Natural killer cell treated with Interleukin-12 subunit alpha and Interleukin-12 subunit beta and Interleukin-15 and Interleukin-18, amount 100 ng/mL, for 72 hours (primary cell): ENCODE results near the gene COL1A1. TPM values are rescaled to one million over a fixed set of nuclear protein-coding genes. Genes with fewer than 3 reads are reported as not detected.
A peak's percentile ranks its signal among the peaks of the same experiment; 100 is the strongest.

Experiments
- ATAC-seq, 2 donors: fragments of 150-1000 bp; cut with Tn5 transposase in 1 of 2; sonication (Bioruptor Pico), chemical (Tn5 transposase) in 1 of 2; 2 replicates each; pipeline ENCODE4 v1.10.0; 2021
- DNase-seq: peaks from one replicate; pipeline ENCODE4 v3.0.0; 2022; ENCODE audit warnings: low spot score
- H3K27ac Mint-ChIP-seq, 2 donors: 1 replicate in 1 of 2; 2 replicates in 1 of 2; pipeline ENCODE4 v1.8.0; 2022; ENCODE audit warnings: mixed read lengths in 2 of 2, mild to moderate bottlenecking in 1 of 2, moderate library complexity in 1 of 2
- H3K27me3 Mint-ChIP-seq, 2 donors: 1 replicate in 1 of 2; 2 replicates in 1 of 2; pipeline ENCODE4 v1.8.0; 2022; ENCODE audit warnings: mixed read lengths in 2 of 2
- H3K36me3 Mint-ChIP-seq: one replicate; pipeline ENCODE4 v1.8.0; 2022; ENCODE audit warnings: mixed read lengths
- H3K4me1 Mint-ChIP-seq, 2 donors: 1 replicate in 1 of 2; 2 replicates in 1 of 2; pipeline ENCODE4 v1.8.0; 2022; ENCODE audit warnings: low read depth in 2 of 2, mixed read lengths in 2 of 2, mild to moderate bottlenecking in 1 of 2
- H3K4me3 Mint-ChIP-seq: one replicate; pipeline ENCODE4 v1.8.0; 2022; ENCODE audit warnings: mixed read lengths
- H3K9me3 Mint-ChIP-seq: 2 replicates; pipeline ENCODE4 v1.8.0; 2022; ENCODE audit warnings: mixed read lengths
- total RNA-seq, 2 donors: library from RNA; stranded (reverse); gene quantifications; one replicate each; pipeline ENCODE4 v1.2.3, GENCODE V29; 2022

The COL1A1 gene
- total RNA-seq, 2 donors from 2014 or later: 1.7 TPM; not detected in 1

DNA sequence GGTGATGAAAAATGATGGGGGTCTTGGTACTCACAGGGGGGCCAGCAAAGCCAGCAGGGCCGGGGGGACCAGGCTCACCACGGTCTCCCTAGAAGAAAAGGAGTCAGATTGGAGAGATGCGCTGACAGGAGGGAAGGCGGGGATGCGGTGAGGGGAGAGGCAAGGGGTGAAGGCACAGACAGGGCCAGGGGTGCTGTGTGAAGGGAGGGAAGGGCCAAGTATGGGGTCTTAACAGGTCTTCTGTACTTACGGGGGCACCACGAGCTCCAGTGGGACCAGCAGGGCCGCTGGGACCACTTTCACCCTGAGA is 11.2 kb downstream of the COL1A1 start:
- no peak for ATAC-seq

DNA sequence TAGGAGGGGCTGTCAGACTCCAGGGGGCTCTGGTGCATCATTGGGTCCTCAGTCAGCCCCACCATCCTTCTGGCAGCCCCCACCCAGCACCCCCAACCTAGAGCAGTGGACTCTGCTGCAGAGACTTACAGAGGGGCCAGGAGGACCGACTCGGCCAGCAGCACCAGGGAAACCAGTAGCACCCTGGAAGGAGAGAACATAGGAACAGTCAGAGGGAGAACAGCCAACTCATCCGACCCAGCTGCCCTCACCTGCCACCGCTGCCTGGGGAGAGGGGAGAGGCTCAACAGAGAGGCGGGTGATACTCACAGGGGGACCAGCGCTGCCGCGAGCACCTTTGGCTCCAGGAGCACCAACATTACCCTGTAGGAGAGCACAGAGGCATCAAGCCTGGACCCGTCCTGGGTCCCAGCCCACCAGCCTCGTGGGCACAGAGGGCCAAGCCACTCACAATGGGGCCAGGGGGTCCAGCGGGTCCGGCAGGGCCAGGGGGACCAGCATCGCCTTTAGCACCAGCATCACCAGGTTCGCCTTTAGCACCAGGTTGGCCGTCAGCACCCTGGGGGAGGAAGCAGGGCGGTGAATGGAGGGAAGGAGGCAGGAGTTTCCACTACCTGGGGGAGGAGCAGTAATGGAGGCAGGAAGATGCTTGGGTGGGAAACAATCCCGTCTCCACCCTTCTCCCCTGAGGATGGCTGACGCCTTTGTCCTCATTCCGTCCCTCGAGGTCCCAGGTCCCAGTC is 11.7 kb downstream of the COL1A1 start:
- no peaks in the 10 kb centered on the region for H3K36me3 Mint-ChIP-seq
- ATAC-seq: no peak
- H3K9me3 Mint-ChIP-seq: no peaks in the 10 kb centered on the region
- no peak overlapping the region for H3K4me3 Mint-ChIP-seq
- DNase-seq: no peak
- H3K4me1 Mint-ChIP-seq: no peaks in the 10 kb centered on the region
- no peak overlapping the region for H3K27ac Mint-ChIP-seq
- no peaks in the 10 kb centered on the region for H3K27me3 Mint-ChIP-seq

More for the DNA sequence above, 11.2 kb downstream of the COL1A1 start:
- Mint-ChIP-seq H3K27me3 (no peaks in the 10 kb centered on the region), H3K36me3 (no peaks in the 10 kb centered on the region), H3K4me1 (no peaks in the 10 kb centered on the region), H3K27ac (no peak overlapping the region), H3K9me3 (no peaks in the 10 kb centered on the region), H3K4me3 (no peak overlapping the region)
- DNase-seq: no peak

DNA sequence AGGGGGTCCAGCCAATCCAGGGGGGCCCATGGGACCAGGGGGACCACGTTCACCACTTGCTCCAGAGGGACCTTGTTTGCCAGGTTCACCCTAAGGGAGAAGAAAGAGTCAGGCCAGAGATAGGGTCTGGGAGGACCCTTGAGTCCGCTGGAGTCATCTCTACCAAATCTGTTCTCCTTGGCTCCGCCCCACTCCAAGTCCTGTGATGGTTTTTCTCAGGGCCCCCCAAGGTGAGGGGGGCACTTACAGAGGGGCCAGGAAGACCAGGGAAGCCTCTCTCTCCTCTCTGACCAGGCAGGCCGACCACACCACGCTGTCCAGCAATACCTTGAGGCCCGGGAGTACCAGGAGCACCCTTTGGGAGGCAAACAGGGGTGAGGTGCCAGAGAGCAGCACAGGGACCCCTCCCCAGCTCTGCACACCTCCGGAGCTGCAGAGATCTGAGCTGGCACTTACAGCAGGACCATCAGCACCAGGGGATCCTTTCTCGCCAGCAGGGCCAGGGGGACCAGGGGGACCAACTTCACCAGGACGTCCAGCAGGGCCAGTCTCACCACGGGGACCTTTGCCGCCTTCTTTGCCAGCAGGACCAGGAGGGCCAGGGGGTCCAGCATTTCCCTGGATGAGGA is 12.4 kb downstream of the COL1A1 start:
- Mint-ChIP-seq H3K36me3 (no peaks in the 10 kb centered on the region), H3K4me1 (peaks cover 2% of the 10 kb centered on the region in 2 donors), H3K27me3 (no peaks in the 10 kb centered on the region), H3K27ac (no peak overlapping the region), H3K4me3 (no peak overlapping the region), H3K9me3 (no peaks in the 10 kb centered on the region)
- DNase-seq (no peak), ATAC-seq (no peak)

DNA sequence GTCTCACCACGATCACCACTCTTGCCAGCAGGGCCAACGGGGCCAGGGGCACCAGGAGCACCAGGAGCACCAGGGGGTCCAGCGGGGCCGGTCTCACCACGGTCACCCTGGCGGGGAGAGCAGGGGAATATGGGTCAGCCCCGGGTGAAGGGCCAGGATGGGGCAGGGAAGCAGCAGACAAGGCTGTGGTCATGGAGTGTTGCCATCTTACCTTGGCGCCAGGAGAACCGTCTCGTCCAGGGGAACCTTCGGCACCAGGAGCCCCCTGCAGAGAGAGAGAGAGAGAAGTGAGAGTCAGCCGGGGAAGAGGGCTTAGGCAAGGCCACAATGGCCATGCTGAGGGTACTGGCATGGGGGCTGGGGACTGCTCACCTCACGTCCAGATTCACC is 12.9 kb downstream of the COL1A1 start:
- Mint-ChIP-seq H3K27ac (no peak overlapping the region), H3K9me3 (no peaks in the 10 kb centered on the region), H3K4me1 (peaks cover 7% of the 10 kb centered on the region in 2 donors), H3K4me3 (no peak overlapping the region), H3K36me3 (no peaks in the 10 kb centered on the region), H3K27me3 (peaks cover 0 to 3% of the 10 kb centered on the region in 2 donors)
- ATAC-seq (no peak), DNase-seq (no peak)

DNA sequence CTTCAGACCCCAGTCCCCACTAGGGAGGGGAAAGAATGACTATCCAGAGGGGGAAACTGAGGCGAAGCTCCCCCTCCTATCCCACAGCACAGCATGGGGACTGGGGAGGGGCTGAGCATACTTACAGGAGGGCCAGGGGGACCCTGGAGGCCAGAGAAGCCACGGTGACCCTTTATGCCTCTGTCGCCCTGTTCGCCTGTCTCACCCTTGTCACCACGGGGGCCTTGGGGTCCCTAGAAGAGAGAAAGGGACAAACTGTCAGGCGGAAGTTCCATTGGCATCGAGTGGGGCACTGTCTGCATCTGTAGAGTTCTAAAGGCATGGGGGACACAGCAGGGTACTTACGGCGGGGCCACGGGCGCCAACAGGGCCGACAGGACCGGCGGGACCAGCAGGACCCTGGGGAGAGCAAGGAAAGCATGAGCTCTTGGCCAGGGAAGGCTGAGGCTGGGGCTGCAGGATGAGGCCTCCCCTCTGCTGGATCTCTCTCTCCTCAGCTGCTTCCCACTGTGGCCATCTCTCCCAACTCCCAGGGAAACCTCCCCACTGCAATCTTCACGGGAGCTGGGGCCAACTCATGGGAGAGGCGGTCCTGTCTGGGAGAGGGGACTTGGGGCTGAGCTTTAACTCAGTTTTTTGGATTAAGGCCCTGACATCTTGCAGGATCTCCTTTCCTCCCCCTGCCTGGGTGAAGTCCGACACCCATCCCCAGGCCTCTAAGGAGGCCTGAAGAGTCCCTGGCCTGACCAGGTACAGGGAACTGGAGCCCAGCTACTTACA is 13.5 kb downstream of the COL1A1 start:
- no peak for ATAC-seq
- peaks cover 0 to 3% of the 10 kb centered on the region in 2 donors for H3K27me3 Mint-ChIP-seq
- H3K4me1 Mint-ChIP-seq: peaks cover 11% of the 10 kb centered on the region in 2 donors
- DNase-seq: no peak
- H3K4me3 Mint-ChIP-seq: no peak overlapping the region
- no peaks in the 10 kb centered on the region for H3K36me3 Mint-ChIP-seq
- H3K27ac Mint-ChIP-seq: no peak overlapping the region
- H3K9me3 Mint-ChIP-seq: no peaks in the 10 kb centered on the region

DNA sequence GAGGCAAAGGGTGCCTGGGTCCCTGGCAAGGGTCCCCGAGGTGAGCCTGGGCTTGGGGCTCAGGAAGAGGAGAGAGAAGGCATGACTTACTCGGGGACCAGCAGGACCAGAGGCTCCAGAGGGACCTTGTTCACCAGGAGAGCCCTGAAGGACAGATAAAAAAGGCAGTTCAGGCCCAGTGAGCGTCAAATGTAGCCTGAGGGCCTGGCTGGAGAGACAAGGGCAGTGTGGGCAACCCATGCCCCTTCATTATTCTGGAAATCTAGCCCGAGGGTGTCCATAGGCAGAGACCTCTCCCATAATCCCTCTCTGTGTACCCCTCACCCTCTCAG is 14.1 kb downstream of the COL1A1 start:
- H3K36me3 Mint-ChIP-seq: no peaks in the 10 kb centered on the region
- no peak overlapping the region for H3K4me3 Mint-ChIP-seq
- H3K27ac Mint-ChIP-seq: no peak overlapping the region
- no peak for ATAC-seq
- H3K9me3 Mint-ChIP-seq: no peaks in the 10 kb centered on the region
- DNase-seq: no peak
- H3K4me1 Mint-ChIP-seq: peaks cover 13 to 14% of the 10 kb centered on the region in 2 donors
- peaks cover 0 to 3% of the 10 kb centered on the region in 2 donors for H3K27me3 Mint-ChIP-seq

DNA sequence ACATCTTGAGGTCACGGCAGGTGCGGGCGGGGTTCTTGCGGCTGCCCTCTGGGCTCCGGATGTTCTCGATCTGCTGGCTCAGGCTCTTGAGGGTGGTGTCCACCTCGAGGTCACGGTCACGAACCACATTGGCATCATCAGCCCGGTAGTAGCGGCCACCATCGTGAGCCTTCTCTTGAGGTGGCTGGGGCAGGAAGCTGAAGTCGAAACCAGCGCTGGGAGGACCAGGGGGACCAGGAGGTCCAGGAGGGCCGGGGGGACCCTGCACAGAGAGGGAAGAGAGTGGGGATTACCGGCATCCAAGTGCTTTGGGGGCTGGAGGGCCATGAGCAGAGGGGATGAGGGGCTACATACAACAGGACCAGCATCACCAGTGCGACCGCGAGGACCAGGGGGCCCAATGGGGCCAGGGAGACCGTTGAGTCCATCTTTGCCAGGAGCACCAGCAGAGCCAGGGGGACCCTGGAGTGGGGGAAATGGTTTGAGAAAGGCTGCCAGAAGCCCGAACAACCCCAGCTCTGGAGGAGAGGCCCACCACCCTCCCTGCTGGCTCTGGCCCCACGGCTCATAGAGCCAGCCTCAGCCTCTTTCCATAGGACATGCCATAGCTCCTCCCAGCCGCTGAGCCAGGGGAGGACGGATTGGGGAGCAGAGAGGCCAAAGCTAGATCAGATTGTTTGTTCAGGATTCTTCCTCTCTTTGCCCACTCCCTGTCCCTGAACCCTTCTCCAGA is 14.6 kb downstream of the COL1A1 start:
- ATAC-seq: no peak
- H3K36me3 Mint-ChIP-seq: no peaks in the 10 kb centered on the region
- no peak for DNase-seq
- no peaks in the 10 kb centered on the region for H3K9me3 Mint-ChIP-seq
- no peak overlapping the region for H3K27ac Mint-ChIP-seq
- H3K4me1 Mint-ChIP-seq: peaks cover 13 to 16% of the 10 kb centered on the region in 2 donors
- no peak overlapping the region for H3K4me3 Mint-ChIP-seq
- peaks cover 0 to 5% of the 10 kb centered on the region in 2 donors for H3K27me3 Mint-ChIP-seq

DNA sequence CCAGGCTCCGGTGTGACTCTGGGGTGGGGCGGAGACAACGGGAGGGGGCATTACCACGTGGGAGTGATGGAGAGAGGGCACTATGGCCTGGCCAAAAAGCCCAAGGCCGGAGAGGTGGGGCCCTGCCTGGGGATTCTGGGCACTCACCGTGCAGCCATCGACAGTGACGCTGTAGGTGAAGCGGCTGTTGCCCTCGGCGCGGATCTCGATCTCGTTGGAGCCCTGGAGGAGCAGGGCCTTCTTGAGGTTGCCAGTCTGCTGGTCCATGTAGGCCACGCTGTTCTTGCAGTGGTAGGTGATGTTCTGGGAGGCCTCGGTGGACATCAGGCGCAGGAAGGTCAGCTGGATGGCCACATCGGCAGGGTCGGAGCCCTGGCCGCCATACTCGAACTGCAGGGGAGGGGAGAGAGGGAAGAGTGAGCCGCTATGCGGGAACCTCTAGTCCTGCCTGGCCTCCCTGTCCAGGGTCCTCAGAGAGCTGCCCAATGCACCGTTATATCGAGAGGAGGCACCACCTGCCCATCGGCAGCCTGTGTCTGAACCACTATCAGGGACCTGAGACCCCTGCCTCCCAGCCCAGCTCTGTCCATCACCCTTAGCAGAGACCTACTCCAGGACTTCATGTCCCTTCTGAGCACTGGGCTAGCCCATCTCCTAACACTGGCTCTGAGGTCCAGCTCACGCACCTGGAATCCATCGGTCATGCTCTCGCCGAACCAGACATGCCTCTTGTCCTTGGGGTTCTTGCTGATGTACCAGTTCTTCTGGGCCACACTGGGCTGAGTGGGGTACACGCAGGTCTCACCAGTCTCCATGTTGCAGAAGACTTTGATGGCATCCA is 15.6 kb downstream of the COL1A1 start:
- no peak overlapping the region for H3K27ac Mint-ChIP-seq
- H3K27me3 Mint-ChIP-seq: peaks cover 0 to 7% of the 10 kb centered on the region in 2 donors
- ATAC-seq: no peak
- H3K36me3 Mint-ChIP-seq: no peaks in the 10 kb centered on the region
- H3K4me3 Mint-ChIP-seq: no peak overlapping the region
- peaks cover 13 to 19% of the 10 kb centered on the region in 2 donors for H3K4me1 Mint-ChIP-seq
- H3K9me3 Mint-ChIP-seq: no peaks in the 10 kb centered on the region
- DNase-seq: no peak

DNA sequence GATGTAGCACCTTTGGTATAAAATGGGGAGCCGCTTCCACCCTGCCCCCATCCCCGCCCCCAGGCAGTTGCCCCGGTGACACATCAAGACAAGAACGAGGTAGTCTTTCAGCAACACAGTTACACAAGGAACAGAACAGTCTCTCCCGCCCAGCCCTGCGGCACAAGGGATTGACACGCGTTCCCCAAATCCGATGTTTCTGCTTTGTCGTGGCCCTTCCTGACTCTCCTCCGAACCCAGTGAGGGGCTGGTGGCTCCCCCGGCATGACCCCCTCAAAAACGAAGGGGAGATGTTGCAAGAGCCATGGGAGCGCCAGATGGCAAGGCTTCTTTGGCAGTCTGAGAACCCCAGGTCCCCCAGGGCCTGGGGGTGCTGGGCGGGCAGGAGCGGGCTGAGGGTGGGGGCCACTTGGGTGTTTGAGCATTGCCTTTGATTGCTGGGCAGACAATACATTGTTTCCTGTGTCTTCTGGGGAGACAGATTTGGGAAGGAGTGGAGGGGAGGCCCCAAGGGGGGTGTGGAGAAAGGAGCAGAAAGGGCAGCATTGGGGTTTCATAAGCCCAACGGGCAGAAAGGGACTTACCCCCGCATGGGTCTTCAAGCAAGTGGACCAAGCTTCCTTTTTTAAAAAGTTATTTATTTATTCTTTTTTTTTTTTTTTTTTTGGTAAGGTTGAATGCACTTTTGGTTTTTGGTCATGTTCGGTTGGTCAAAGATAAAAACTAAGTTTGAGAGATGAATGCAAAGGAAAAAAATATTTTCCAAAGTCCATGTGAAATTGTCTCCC is 16.6 kb downstream of the COL1A1 start:
- no peaks in the 10 kb centered on the region for H3K9me3 Mint-ChIP-seq
- H3K27ac Mint-ChIP-seq: no peak overlapping the region

DNA sequence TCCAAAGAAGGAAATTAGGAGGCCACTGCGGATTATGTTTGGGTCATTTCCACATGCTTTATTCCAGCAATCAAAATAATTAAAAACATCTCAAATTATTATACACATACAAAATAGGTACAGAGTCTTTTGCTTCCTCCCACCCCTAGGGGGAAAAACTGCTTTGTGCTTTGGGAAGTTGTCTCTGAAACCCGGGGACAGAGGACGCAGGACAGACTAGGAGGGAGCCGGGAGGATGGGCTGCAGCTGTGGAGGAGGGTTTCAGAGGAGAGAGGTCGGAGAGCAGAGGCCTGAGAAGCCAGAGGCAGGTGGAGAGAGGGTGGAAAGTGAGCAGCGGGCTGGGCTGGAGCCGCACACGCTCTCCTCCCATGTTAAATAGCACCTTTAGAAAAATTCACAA is 17.4 kb downstream of the COL1A1 start:
- DNase-seq (no peak), ATAC-seq (no peak)
- H3K36me3 Mint-ChIP-seq: no peaks in the 10 kb centered on the region
- peaks cover 0 to 7% of the 10 kb centered on the region in 2 donors for H3K27me3 Mint-ChIP-seq
- H3K4me1 Mint-ChIP-seq: peaks cover 13 to 19% of the 10 kb centered on the region in 2 donors
- no peaks in the 10 kb centered on the region for H3K9me3 Mint-ChIP-seq
- H3K4me3 Mint-ChIP-seq: peak overlapping the region; percentile 82
- H3K27ac Mint-ChIP-seq: peak overlapping the region; percentile 27 to 31

More for the DNA sequence above, 16.6 kb downstream of the COL1A1 start:
- Mint-ChIP-seq H3K4me3 (no peak overlapping the region), H3K36me3 (no peaks in the 10 kb centered on the region), H3K27me3 (peaks cover 0 to 7% of the 10 kb centered on the region in 2 donors), H3K4me1 (peaks cover 13 to 19% of the 10 kb centered on the region in 2 donors)
- ATAC-seq (no peak), DNase-seq (no peak)

DNA sequence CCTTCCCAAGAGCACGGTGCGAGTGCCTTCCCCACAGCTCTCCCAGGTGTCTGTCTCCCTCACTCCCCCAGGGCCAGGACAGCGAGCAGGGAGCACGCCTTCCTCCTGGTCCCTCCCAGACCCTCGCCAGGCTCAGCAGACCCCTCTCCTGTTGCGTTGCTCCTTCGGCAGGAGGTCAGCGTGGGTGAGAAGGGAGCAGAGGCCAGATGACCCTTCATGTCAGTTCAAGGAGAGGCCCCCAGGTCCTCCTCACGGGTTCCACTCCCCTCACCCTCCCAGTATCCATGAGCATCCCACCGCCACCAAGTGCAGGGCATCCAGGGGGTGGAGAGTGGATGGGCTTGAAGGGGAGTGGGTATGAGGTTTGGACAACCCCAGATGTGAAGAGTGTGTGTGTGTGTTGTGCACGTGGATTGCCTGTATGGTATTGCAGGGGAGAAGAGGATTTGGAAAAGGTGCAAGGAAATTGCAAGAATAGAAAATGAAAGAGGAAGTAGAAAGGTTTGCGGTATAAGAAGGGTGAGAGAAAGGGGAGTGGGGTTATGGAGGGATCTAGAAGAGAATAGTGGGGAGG is 17.9 kb downstream of the COL1A1 start:
- Mint-ChIP-seq H3K27me3 (peaks cover 0 to 7% of the 10 kb centered on the region in 2 donors), H3K4me1 (peaks cover 14 to 20% of the 10 kb centered on the region in 2 donors), H3K27ac (peak overlapping the region; percentile 27 to 31), H3K4me3 (peak overlapping the region; percentile 82), H3K36me3 (no peaks in the 10 kb centered on the region), H3K9me3 (no peaks in the 10 kb centered on the region)
- DNase-seq (no peak), ATAC-seq (peak; percentile 48 to 74)

DNA sequence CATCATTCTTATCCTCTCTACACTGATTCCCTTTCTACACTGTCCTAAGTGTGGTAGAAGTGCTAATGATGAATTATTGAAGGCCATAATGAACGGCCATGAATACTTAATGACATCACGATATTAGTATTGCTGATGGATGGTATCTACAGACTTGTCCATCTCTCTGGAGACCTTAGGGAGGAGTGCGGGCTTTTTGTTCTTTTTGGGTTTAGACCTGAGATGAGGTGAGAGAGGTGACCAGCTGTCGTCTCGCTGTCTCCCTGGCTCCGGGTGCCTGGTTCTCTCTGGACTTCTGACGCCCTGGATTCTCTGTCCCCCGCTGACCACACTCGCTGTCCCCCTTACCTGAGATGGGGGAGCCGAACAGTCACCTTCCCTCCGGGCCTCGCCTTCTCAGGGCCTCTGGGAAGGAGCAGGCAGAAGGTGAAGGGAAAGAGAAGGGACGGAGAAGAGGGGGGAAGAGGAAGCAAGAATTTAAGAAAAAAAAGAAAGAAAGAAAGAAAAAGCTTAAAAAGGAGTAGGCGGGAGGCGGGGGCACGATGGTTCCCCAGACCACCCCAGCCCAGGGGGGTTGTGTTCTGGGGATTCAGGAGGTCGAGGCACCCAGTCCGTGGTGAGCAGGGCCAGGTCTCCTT is 18.5 kb downstream of the COL1A1 start:
- DNase-seq (no peak), ATAC-seq (no peak)
- Mint-ChIP-seq H3K9me3 (no peaks in the 10 kb centered on the region), H3K36me3 (no peaks in the 10 kb centered on the region), H3K27me3 (peaks cover 0 to 11% of the 10 kb centered on the region in 2 donors), H3K27ac (no peak overlapping the region), H3K4me3 (peak overlapping the region; percentile 28), H3K4me1 (peaks cover 19 to 25% of the 10 kb centered on the region in 2 donors)
